Ovary (tissue), 9 donors: Measurements from ENCODE around the gene GLB1L2. TPM values are rescaled to one million over a fixed set of nuclear protein-coding genes. Genes with fewer than 3 reads are reported as not detected.

Source experiments
- DNase-seq, 5 donors: peaks; one replicate each; pipeline ENCODE4 v3.0.0-alpha.2; 2019 to 2020
- H3K27ac ChIP-seq, 2 donors: fragments of 200-600 bp; one replicate each; pipeline versions ENCODE4 v1.5.1 to v1.8.0; 2019 to 2022
- H3K27me3 ChIP-seq: fragments of 200-600 bp; one replicate; pipeline ENCODE4 v1.8.0; 2022
- H3K36me3 ChIP-seq: fragments of 200-600 bp; sonication (generic); one replicate; pipeline ENCODE4 v1.5.1; 2019
- H3K4me1 ChIP-seq: one replicate; pipeline ENCODE4 v1.8.1; 2013; ENCODE audit warnings: mild to moderate bottlenecking, moderate library complexity; ENCODE audit not compliant: insufficient read depth
- H3K4me3 ChIP-seq: fragments of 200-600 bp; sonication (generic); one replicate; pipeline ENCODE4 v1.5.1; 2017
- H3K9me3 ChIP-seq, 2 donors: fragments of 200-600 bp in 1 of 2; sonication (generic) in 1 of 2; one replicate each; pipeline versions ENCODE4 v1.5.1 to v1.8.1; 2013 to 2019; ENCODE audit warnings: mild to moderate bottlenecking in 1 of 2, moderate library complexity in 1 of 2
- CTCF ChIP-seq, 3 donors: fragments of 450-650 bp in 2 of 3; fragments of 200-600 bp in 1 of 3; IDR thresholded peaks; one replicate each; pipeline versions ENCODE4 v1.5.1 to v1.8.0; 2016 to 2022; ENCODE audit warnings: antibody characterized with exemption in 3 of 3, mild to moderate bottlenecking in 1 of 3
- EP300 ChIP-seq: sonication (generic); formaldehyde crosslinking; IDR thresholded peaks from one replicate; pipeline ENCODE4 v1.6.1; 2017; ENCODE audit warnings: antibody characterized with exemption
- POLR2A ChIP-seq: fragments of 450-650 bp; IDR thresholded peaks from one replicate; pipeline ENCODE4 v1.6.1; 2017; ENCODE audit warnings: antibody characterized with exemption, mild to moderate bottlenecking, moderate library complexity
- WGBS, 3 donors: extraction: QIAGEN DNeasy Blood & Tissue Kit in 1 of 3; methylation state at CpG; one replicate each; pipeline versions ENCODE4 v1.1.5 to v1.1.7; 2013 to 2017; 5-methylcytosine and 5-hydroxymethylcytosine counted together
- intact Hi-C, 4 donors: fragments of 100-400 bp; cut with DNase I; formaldehyde crosslinking; loops; one replicate each; pipeline versions ENCODE4 v1.11.0 to v1.15.1; 2022 to 2023
- polyA plus RNA-seq, 2 donors: library from polyadenylated mRNA; stranded (reverse); fragments of 200-250 nt in 1 of 2; fragments of 350-450 nt in 1 of 2; fragmentation: Illumina TruSeq in 1 of 2; extraction: RNeasy Lipid Tissue Mini Kit (QIAGEN cat#74804) in 1 of 2; gene quantifications; one replicate each; pipeline ENCODE4 v1.2.3, GENCODE V29; 2013 to 2014
- total RNA-seq, 7 donors: library from RNA; depleted of rRNA in 2 of 7; stranded (reverse); fragments of >200 nt in 2 of 7; fragmentation: NEBNext Ultra II Directional in 3 of 7; extraction: Animal tissue kit (Norgen Biotek cat#: 25700) in 3 of 7; gene quantifications; one replicate each; pipeline versions ENCODE4 v1.1.0 to v1.2.4, GENCODE V29; 2016 to 2023
- donor health status: DM: no; HTN: no; CAD: no; lungs with moderate emphysema.
- donor health status: DM: no; HTN: no; CAD: no.
- donor health status: Bipolar disorder and iron deficiency.
- donor health status: DM: yes; HTN: yes; CAD: no.
- donor health status: DM: no; HTN: no; CAD: no.
- donor health status: DM: yes; HTN: yes; CAD: no.

GLB1L2 gene
- total and polyA plus RNA-seq, 9 donors, result 9.8 to 24.6 (median 15.6) TPM

DNA sequence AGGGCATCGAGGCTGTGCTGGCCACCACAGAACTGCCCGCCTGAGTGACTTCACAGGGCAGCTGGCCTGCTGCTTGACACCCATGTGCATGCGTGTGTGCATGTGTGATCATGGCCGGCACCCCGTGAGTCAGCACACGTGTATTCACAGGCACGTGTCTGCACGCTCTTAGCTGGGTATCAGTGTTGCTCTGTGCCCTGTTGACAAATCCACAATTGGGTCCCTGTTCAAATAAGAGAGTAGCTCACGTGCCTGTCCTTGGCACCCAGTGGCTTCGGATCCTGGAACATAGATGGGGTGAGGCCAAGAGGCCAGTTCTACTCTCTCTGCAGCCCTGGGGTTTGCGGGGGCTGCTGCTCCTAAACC is 66.3 kb downstream of the GLB1L2 start:
- intact Hi-C loops, result no loop called here
- no peaks in the 10 kb centered on the region for H3K27me3 ChIP-seq
- 71 to 82% (median 79%) methylated on average over 11 of the region's 11 CpGs for WGBS, 3 donors

GRCh38 chr11:134398644-134399292 is 67.0 kb downstream of the GLB1L2 start:
- no peak overlapping the region for H3K4me3 ChIP-seq
- WGBS, 3 donors, result 61 to 68% (median 64%) methylated on average over 13 of the region's 13 CpGs
- intact Hi-C loops, result no loop called here
- H3K36me3 ChIP-seq, result no peaks in the 10 kb centered on the region
- no peak overlapping the region for H3K27ac ChIP-seq
- no peak for TF ChIP-seq CTCF (IDR thresholded peaks at IDR 0.05)
- TF ChIP-seq EP300, result no peak
- TF ChIP-seq POLR2A, result no peak
- H3K27me3 ChIP-seq, result no peaks in the 10 kb centered on the region
- no peak for DNase-seq
- H3K4me1 ChIP-seq, result no peaks in the 10 kb centered on the region
- no peaks in the 10 kb centered on the region for H3K9me3 ChIP-seq

More for the DNA sequence above, 66.3 kb downstream of the GLB1L2 start:
- no peaks in the 10 kb centered on the region for H3K36me3 ChIP-seq
- no peak overlapping the region for H3K27ac ChIP-seq
- no peak for TF ChIP-seq CTCF (IDR thresholded peaks at IDR 0.05)
- TF ChIP-seq POLR2A, result no peak
- no peak for TF ChIP-seq EP300
- H3K9me3 ChIP-seq, result no peaks in the 10 kb centered on the region
- DNase-seq, result no peak
- H3K4me3 ChIP-seq, result no peak overlapping the region
- H3K4me1 ChIP-seq, result no peaks in the 10 kb centered on the region

DNA sequence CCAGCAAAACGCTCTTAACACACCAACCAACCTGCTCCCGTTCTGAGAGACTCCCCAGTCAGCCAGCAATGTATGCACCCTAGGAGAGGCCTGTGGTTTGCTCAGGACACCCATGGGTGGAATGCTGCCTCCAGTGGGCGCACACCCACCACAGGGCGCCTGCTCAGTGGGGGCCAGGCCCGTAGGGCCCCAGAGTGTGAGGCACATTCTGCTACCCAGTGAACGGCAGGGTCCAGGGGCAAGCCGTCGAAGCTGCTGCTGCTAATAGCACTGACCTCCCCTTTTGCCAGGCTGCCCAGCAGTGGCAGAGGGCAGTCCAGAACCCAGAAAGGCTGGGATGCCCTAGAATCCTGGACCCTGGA is 67.5 kb downstream of the GLB1L2 start:
- no peaks in the 10 kb centered on the region for H3K27me3 ChIP-seq

DNA sequence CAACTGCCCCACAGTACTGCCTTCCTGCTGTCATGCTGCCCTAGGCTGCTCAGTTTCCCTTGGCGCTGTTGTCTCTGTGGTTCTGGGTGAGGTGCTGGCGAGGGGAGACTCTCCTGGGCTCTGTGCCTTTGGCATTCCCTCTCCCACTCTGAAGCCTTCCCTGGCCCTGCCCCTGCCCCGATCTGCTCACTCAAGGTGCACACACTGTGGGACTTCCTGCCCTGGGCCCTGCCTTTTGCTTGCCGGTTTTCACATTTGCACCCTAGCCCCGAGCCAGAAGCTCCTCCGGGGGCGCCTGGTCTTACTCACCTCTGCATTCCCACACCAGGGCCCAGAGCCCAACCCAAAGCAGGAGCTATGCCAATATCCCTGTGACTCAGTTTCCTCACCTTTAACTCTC is 68.2 kb downstream of the GLB1L2 start:
- 78 to 83% (median 81%) methylated on average over 7 of the region's 7 CpGs for WGBS, 3 donors
- Histone ChIP-seq H3K4me1 (no peaks in the 10 kb centered on the region), H3K36me3 (no peaks in the 10 kb centered on the region), H3K9me3 (no peaks in the 10 kb centered on the region), H3K27me3 (no peaks in the 10 kb centered on the region), H3K4me3 (no peak overlapping the region), H3K27ac (no peak overlapping the region)
- no peak for TF ChIP-seq EP300
- TF ChIP-seq CTCF (IDR thresholded peaks at IDR 0.05), result no peak
- no peak for TF ChIP-seq POLR2A
- DNase-seq, result no peak
- intact Hi-C loops, result no loop called here

More for the DNA sequence above, 67.5 kb downstream of the GLB1L2 start:
- 78 to 84% (median 80%) methylated on average over 8 of the region's 8 CpGs for WGBS, 3 donors
- TF ChIP-seq CTCF (IDR thresholded peaks at IDR 0.05) (no peak), POLR2A (no peak), EP300 (no peak)
- no peak for DNase-seq
- Histone ChIP-seq H3K4me3 (no peak overlapping the region), H3K27ac (no peak overlapping the region), H3K36me3 (no peaks in the 10 kb centered on the region), H3K4me1 (no peaks in the 10 kb centered on the region), H3K9me3 (no peaks in the 10 kb centered on the region)
- intact Hi-C loops, result no loop called here
